GM23248 (cell line): ENCODE results near the gene EML1.

Experiments used
- EZH2 ChIP-seq: fragments of 200-600 bp; sonication (generic); IDR thresholded peaks from 2 replicates; pipeline ENCODE4 v1.6.1; 2018; ENCODE audit warnings: antibody characterized with exemption, mild to moderate bottlenecking; ENCODE audit not compliant: insufficient read depth, poor library complexity, severe bottlenecking
- EZH2phosphoT487 ChIP-seq: fragments of 200-600 bp; sonication (generic); IDR thresholded peaks from 2 replicates; pipeline ENCODE4 v1.6.1; 2018; ENCODE audit warnings: antibody characterized with exemption, moderate library complexity, mild to moderate bottlenecking, low read depth; ENCODE audit not compliant: insufficient read depth

DNA sequence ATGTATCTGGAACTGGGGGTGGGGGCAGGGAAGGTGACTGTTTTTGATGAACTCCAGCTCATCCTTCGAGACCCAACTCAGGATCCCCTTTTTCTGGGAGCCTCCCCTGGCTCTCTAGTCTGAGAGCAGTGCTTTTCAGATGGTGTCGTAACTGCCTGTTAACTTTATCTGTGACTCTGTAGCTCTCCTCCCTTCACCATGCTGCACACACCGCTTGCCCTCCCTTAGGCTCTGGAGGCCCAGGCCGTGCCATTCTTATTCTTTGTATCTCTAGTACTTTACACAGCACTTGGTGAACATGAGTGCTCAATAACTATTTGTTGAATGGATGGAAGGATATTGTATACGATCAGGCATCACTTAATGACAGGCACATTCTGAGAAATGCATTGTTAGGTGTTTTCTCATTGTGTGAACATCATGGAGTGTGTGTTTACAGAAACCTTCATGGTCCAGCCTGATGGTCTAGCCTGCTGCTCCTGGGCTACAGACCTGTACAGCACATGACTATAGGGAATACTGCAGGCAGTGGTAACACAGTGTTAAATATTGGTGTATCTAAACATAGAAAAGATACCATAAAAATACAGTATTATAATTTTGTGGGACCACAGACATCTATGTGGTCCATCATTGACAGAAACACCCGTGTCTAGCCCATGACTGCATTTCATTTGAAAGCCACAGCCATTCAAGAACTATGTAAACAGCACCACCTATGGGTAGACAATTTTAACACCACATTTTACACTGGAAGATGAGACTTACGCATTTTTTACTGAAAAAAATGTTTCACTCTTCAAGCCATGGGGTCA is 91.8 kb downstream of the EML1 start:
- TF ChIP-seq EZH2 (no peak), EZH2phosphoT487 (no peak)
